C4-2B (cell line): ENCODE measurements around the gene NMUR1.

Experiments used
- ZFX ChIP-seq: fragments of 450-650 bp; IDR thresholded peaks from 2 replicates; pipeline ENCODE4 v1.6.1; 2017
- TF ChIP-seq, protein P1 (sequence below): fragments of 450-650 bp; conservative IDR thresholded peaks from 2 replicates; pipeline ENCODE4 v1.5.1; 2017; ENCODE audit warnings: mild to moderate bottlenecking

DNA sequence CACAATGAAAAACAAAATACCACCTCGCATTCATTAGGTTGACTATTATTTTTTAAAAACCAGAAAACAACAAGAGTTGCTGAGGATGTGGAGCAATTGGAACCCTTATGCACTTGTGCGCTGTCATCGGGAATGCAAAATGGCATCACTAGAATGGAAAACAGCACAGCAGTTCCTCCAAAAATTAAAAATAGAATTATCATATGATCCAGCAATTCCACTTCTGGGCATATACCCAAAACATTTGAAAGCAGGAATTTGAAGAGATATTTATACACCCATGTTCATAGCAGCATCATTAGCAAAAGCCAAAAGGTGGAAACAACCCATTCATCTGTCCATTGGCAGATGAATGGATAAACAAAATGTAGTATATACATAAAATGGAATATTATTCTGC lies 11.9 kb upstream of the NMUR1 start:
- TF ChIP-seq, protein P1, sequence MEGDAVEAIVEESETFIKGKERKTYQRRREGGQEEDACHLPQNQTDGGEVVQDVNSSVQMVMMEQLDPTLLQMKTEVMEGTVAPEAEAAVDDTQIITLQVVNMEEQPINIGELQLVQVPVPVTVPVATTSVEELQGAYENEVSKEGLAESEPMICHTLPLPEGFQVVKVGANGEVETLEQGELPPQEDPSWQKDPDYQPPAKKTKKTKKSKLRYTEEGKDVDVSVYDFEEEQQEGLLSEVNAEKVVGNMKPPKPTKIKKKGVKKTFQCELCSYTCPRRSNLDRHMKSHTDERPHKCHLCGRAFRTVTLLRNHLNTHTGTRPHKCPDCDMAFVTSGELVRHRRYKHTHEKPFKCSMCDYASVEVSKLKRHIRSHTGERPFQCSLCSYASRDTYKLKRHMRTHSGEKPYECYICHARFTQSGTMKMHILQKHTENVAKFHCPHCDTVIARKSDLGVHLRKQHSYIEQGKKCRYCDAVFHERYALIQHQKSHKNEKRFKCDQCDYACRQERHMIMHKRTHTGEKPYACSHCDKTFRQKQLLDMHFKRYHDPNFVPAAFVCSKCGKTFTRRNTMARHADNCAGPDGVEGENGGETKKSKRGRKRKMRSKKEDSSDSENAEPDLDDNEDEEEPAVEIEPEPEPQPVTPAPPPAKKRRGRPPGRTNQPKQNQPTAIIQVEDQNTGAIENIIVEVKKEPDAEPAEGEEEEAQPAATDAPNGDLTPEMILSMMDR: no peak
- TF ChIP-seq ZFX: no peak
